Ureter (tissue), 1 donor: ENCODE data around the gene RAB3A. TPM values are rescaled to one million over a fixed set of nuclear protein-coding genes. Genes with fewer than 3 reads are reported as not detected.
A peak's percentile ranks its signal among the peaks of the same experiment; 100 is the strongest.

Source experiments
- DNase-seq: peaks from one replicate; pipeline ENCODE4 v3.0.0-alpha.2; 2020; ENCODE audit warnings: low spot score
- total RNA-seq: library from RNA; stranded (reverse); gene quantifications from one replicate; pipeline ENCODE4 v1.2.4, GENCODE V29; 2023
- donor health status: DM: yes; HTN: yes; CAD: no.

RAB3A gene, protein sequence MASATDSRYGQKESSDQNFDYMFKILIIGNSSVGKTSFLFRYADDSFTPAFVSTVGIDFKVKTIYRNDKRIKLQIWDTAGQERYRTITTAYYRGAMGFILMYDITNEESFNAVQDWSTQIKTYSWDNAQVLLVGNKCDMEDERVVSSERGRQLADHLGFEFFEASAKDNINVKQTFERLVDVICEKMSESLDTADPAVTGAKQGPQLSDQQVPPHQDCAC
- total RNA-seq, result 6.1 TPM

GRCh38 chr19:18203863-18204393 is at the start of gene RAB3A:
TSS of gene RAB3A (minus strand) at chr19:18204042. CDS start at chr19:18202740, 1,302 bp downstream.
- DNase-seq, result peak; percentile 99

GRCh38 chr19:18253130-18253529 is 49.3 kb upstream of the RAB3A start:
- DNase-seq, result no peak

GRCh38 chr19:18252370-18252717 is 48.5 kb upstream of the RAB3A start:
- DNase-seq, result no peak

- DNase-seq, result peak; percentile 81
These were observed 47.9 kb upstream of the RAB3A start for GRCh38 chr19:18251587-18252369.

GRCh38 chr19:18249834-18250233 is 46.0 kb upstream of the RAB3A start:
- no peak for DNase-seq

DNA sequence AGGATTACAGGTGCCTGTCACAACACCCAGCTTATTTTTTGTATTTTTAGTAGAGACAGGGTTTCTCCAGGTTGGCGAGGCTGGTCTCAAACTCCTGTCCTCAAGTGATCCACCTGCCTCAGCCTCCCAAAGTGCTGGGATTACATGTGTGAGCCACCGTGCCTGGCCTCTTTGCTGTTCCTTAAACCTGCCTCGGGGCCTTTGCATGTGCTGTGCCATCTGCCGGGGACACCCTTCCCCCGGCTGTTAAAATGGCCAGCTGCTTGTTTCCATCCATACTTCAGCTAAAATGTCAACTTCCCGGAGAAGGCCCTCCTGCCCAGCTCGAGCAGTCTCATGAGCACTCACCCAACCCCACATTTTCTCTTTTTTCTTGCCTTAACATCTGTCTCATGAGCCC is 41.5 kb upstream of the RAB3A start:
- no peak for DNase-seq

- DNase-seq, result no peak
These were observed 35.5 kb upstream of the RAB3A start for GRCh38 chr19:18239303-18239702.

DNA sequence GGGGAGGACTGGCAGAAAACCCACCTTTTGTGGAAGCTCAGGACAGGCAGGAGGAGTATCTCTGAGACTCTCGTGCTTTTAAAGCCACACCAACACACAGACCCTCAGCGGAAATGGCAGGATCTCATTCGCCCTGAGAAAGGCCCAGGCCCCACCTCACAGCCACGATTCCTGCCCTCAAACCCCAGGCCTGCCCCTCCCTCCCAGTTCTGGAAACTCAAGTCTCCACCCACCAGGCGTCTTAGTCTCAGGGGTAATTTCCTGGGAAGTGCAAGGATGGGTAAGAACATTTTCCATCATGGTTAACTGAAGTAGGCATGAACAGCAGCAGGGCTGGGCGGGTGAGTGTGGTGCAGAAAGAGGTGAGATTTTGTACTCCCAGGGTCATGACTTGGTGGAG is 30.4 kb upstream of the RAB3A start:
- no peak for DNase-seq

DNA sequence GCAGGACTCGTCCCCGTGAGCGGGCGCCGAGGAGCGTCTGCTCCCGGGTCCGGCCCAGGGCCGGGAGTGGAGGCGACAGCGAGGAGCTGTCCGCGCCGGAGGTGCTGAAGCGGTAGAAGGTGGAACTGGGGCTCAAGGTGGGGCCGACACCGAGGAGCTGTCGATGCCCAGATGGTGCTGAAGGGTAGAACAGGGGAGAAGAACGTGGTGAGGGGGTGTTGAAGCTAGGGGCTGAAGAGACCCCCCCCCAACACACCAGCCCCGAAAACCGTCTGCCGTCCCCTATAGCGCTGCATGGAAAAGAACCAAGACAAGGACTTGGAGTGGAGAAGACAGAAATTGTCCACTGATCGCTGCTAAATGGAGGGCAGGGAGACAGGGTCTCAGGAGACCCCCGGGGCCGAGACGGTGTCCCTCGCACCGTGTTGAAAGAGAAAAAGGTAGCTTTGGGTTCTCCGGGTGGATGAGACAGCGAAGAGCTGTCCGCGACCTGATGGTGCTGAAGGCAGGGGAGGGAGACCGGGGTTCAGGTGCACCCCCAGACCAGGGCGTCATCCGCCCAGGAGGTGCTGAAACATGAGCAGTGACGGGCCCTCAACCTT is 29.5 kb upstream of the RAB3A start:
- no peak for DNase-seq

- DNase-seq, result no peak
These were observed 28.8 kb upstream of the RAB3A start for GRCh38 chr19:18232540-18233223.

DNA sequence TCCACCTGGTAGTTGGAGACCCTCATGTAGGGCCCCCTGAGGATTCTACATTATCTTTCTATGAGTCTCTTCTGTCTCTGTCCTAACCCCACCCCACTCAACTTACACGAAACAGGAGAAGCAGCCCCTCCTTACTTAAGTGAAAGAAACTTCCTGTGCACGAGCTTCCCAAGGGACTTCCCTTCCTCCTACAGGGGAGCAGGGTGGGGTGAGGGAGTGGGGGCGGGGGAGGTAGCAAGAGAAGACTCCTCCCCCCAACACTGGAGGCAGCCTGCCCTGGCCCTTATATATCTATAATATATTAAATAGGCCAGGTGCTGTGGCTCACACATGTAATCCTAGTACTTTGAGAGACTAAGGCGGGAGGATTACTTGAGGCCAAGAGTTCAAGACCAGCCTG is 27.9 kb upstream of the RAB3A start:
- no peak for DNase-seq

DNA sequence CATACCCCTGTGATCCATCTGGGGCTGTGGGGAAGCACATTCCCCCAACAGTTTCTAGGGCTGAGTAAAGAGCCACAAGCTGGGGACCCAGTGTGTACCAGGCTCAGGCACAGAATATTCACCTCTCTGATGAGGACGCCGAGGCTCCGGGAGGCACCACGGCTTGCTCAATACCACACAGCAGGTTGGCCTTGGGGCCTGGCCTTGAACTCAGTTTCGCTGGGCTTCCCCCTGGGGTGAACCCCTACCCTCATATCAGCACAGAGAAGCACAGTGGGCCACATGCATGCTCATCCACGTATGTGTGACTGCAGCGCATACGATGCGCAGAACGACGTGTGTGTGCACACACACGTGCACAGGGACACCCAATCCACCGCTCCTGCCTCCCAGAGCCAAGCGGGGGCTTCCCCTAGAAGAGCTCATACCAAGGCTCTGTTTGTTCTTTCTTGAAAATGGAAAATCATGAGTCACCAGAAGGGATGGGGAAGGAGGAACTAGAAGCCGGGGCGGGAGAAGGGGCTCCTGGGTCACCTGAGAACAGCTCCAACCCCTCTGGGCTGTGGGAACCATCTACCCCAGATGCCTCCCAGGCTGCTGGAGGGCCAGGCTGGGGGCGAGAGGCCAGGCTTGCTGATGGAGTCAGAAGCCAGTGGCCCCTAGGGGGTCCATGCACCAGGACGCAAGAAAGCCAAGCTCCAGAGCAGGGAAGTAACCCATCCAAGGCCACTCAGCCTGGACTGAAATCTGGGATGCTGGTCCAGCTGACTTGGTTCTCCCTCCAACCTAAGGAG is 27.3 kb upstream of the RAB3A start:
- no peak for DNase-seq

DNA sequence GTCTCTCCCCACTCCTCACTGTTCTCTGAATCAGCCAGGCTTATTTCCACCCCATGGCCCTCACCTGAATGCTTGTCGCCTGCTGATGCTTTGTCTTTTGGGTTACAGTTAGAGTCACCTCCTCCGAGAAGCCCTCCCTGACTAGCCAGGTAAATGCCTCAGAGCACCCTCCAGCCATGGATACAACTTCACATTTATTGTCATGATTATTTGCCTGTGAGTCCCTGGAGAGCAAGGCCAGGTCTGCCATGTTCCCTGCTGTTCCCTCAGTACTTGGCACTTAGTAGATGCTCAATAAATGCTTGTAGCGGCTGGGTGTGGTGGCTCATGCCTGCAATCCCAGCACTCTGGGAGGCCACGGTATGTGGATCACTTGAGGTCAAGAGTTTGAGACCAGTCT is 26.1 kb upstream of the RAB3A start:
- no peak for DNase-seq

GRCh38 chr19:18229474-18229873 is 25.6 kb upstream of the RAB3A start:
- no peak for DNase-seq

DNA sequence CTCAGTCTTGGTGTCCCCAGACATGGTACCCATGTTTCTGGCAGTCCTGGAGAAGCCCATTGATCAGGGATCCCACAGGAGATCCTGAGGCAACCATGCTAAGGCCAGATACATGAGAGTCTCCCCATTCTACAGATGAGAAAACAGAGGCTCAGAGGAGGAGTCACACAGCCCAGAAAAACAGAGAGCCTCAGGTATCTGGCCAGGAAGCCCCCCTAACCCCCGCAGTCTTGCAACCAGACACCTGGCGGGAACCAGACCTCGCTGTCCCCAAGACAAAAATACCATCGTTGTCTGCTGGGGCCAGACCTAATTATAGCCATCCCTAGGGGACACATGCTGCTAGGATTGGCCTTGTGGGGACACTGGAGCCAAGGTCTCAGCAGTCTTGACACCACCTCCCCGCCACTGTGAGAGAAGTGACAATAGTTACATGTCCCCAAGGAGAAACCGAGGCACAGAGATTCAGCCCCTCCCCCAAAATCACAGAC is 24.0 kb upstream of the RAB3A start:
- DNase-seq, result no peak

DNA sequence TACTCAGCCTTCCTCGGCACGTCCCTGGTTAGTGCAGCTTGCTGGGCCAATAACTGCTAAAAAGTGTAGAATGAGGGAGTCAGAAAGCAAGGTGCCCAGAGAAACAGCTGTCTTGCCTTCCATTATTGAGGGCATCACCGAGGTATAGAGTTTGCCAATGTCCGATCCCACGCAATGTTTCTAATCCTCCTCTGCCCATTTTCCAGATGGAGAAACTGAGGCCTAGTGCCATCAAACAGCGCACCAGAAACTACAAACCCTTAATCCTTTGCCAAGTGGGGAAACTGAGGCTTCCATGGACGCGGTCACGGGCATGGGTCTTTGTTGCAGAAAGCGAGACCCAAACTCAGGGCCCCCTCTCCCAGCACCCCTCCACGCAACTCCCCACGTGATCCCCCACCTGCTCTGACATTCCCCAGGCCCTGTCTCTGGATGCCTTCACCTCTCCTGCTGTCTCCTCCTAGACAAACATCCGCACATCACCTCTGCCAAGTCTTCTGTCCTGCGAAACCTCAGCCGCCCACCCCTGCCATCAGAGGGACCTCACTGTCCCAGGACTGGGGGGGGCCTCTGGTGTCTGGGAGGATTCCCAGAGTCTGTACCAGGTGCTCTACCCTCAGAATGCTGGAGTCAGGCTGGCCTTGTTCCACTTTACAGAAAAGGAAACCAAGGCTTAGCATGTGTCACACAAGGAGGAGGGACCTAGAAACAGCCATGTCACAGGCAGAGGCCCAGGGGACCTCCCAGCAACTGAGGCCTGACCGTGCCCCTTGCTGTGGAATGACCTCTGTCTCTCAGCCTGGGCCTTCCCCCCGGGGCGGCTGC is 23.3 kb upstream of the RAB3A start:
- no peak for DNase-seq

DNA sequence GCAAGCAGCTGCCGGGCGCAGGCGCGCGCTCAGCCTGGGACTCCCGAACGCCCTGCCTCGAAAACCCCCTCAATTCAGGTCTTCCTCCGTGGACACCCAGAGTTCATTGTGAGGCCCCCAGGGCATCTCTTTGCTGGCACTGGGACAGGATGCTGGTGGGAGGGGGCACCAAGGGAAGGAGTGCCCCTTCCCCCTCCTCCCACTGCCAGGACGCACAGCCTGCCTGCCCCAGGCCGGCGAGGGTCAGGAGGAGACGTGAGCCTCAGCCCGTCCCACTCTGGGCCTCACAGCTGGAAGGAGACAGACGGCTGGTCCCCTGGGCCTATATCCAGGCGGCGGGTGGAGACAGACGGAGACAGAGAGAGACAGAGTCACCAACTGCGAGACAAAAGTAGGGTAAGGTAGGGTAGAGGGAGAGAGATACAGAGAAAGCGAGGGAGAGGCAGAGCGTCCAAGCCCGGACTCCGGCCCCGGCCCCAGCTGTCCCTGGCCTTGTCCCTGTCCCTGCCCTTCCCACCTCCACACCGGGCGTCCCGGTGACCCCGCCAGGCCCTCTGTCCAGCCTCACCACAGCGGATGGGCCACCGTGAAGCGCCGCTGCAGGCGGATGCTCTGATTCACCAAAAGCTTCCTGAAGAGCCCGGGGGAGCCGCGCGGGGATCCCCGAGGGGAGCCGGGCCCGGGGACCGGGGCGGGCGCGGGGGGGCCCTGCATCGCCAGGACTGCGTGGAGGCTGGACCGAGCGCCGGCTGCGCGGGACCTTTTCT is 22.0 kb upstream of the RAB3A start, which contains the start of gene PDE4C:
PDE4C (minus strand) TSS at position 737 of the 767 bp plus-strand sequence; CDS start at position 714, 23 bp downstream.
- no peak for DNase-seq

DNA sequence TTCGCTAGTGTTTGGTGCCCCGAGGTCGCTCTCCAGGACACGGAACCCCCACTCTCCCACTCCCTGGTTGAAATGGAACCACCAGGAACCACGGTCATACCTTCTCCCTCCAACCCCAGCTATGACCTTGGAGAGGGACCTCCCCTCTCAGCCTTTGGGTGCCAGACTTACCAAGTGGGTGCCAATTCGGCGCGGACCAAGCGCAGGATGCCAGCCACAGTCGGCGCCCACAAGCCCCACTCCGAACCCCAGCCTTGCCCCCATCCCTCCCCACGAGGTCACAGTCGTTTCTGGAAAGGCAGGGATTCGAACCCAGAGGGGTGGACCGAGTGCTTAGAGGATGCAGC is 21.5 kb upstream of the RAB3A start:
- no peak for DNase-seq

DNA sequence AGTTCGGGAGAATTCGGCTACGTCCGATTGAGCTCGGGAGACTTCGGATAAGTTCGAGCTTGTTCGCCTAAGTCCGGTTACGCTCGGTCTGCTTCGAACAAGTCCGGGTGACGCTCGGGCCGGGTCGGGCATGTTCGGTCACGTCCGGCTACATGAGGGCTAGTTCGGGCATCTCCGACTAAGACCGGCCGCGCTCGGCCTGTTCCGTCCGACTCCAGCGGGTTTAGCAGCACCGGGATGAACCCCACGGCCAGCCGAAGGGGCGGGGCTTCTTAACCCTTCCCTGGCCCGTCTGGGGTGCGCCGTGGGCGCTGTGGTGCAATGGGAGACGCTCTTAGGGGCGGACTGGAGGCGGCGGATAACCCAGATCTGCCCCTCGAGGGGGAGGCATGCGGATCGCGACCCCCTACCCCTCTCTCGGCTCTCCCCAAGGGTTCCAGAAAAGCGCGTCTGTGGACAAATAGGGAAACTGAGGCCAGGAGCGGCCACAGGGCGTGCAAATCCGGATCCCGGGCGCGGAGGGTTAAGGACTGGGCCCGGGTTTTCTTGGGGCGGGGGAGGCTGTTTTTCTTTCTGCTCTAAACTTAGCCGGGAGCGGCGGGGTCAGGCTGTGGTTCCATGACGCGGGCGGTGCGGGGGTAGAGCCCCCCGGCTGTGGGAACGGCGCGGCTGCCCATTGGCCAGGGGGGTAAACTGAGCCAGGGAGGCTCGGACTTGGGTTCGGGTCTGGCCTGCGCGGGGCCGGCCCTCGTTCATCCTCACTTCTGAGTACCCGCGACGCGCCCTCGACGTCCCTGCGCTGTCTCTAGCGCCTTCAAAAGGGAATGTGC is 20.9 kb upstream of the RAB3A start:
- DNase-seq, result peak; percentile 99
